ENCODE data around the gene P4HA2.

DNA sequence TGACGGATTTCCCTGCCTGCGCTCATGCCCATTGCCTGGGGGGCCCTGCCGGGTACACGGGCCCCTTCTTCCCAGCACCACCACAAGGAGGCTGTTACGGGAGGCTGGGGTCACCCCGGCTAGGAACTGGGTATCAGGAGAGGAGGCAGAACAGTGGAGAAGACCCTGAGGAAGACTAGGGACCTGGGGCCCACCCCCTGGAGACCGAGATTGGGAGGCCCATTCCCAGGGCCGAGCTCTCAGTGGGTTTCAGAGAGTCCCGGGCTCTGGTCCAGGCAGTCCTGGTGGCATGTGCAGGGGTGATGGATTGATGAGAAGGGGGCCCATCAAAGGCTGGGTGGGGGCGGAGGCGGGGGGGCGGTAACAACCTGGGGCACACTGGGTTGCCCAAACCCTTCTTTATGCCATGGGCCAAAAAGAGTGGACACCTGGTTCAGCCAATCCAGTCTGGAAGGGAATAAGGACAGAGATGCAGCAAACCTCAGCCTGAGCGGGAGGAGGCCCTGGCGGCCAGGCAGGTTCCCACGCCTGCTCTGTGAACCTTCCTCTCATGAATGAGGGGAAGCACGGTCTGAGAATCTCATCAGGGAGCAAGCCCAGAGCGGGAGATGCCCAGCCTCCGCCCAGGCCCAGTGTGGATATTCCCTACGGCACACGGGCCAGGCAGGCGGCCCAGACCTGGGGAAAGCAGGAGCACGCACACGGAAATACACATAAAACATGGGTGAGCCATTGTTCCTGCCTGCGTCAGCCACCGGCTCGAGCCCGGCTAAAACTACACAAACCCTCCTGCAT, 785 bp upstream of the P4HA2 start:
- TF ChIP-seq, protein P1, sequence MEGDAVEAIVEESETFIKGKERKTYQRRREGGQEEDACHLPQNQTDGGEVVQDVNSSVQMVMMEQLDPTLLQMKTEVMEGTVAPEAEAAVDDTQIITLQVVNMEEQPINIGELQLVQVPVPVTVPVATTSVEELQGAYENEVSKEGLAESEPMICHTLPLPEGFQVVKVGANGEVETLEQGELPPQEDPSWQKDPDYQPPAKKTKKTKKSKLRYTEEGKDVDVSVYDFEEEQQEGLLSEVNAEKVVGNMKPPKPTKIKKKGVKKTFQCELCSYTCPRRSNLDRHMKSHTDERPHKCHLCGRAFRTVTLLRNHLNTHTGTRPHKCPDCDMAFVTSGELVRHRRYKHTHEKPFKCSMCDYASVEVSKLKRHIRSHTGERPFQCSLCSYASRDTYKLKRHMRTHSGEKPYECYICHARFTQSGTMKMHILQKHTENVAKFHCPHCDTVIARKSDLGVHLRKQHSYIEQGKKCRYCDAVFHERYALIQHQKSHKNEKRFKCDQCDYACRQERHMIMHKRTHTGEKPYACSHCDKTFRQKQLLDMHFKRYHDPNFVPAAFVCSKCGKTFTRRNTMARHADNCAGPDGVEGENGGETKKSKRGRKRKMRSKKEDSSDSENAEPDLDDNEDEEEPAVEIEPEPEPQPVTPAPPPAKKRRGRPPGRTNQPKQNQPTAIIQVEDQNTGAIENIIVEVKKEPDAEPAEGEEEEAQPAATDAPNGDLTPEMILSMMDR (IDR thresholded peaks at IDR 0.05; ENCODE audit: extremely low read depth in 1 of 2, insufficient read depth in 1 of 2, low read depth in 1 of 2, low read length in 2 of 2), result no peak
- TF ChIP-seq EZH2 (IDR thresholded peaks at IDR 0.05; ENCODE audit: borderline replicate concordance, low read depth, low read length, severe bottlenecking), result no peak
- no peak for TF ChIP-seq FOS (IDR thresholded peaks at IDR 0.05; ENCODE audit: borderline replicate concordance, insufficient read depth, low read length)
- TF ChIP-seq GATA2 (IDR thresholded peaks at IDR 0.05; ENCODE audit: insufficient read depth, insufficient read length, low read depth, low read length), result no peak
- TF ChIP-seq JUN (IDR thresholded peaks at IDR 0.05; ENCODE audit: borderline replicate concordance, insufficient read depth, insufficient read length, low read depth), result no peak

Data from endothelial cell of umbilical vein (primary cell).